ENCODE data around the gene STC2.

- TF ChIP-seq CTCF (IDR thresholded peaks at IDR 0.05; ENCODE audit: poor library complexity) (no peak), EZH2phosphoT487 (IDR thresholded peaks at IDR 0.05; ENCODE audit: low read depth, severe bottlenecking, unreplicated experiment) (no peak), EZH2 (IDR thresholded peaks at IDR 0.05; ENCODE audit: borderline replicate concordance) (no peak)
Measured at GRCh38 chr5:173307695-173308094, 20.5 kb downstream of the STC2 start.

Data from hepatocyte (in vitro differentiated cells).